HG03439 (cell line): ENCODE results near the gene SH3TC1.

Experiments
- ATAC-seq: cut with Tn5 transposase; IDR thresholded peaks from one replicate; pipeline ENCODE4 v1.9.1; 2021; ENCODE audit warnings: mild to moderate bottlenecking, moderate library complexity; ENCODE audit not compliant: unreplicated experiment

The SH3TC1 gene

GRCh38 chr4:8213121-8213520, 14.0 kb downstream of the SH3TC1 start:
- ATAC-seq, result no peak

GRCh38 chr4:8214136-8214535, 15.0 kb downstream of the SH3TC1 start:
- ATAC-seq, result no peak

- no peak for ATAC-seq
Observed at GRCh38 chr4:8215001-8215427, 15.9 kb downstream of the SH3TC1 start.

GRCh38 chr4:8215641-8216442, 16.8 kb downstream of the SH3TC1 start:
- ATAC-seq, result no peak

GRCh38 chr4:8216443-8217245, 17.6 kb downstream of the SH3TC1 start:
- ATAC-seq, result no peak

GRCh38 chr4:8217246-8217511, 18.1 kb downstream of the SH3TC1 start:
- no peak for ATAC-seq

GRCh38 chr4:8217871-8218270, 18.8 kb downstream of the SH3TC1 start:
- ATAC-seq, result no peak

GRCh38 chr4:8218371-8219031, 19.4 kb downstream of the SH3TC1 start:
- no peak for ATAC-seq

GRCh38 chr4:8219236-8219635, 20.1 kb downstream of the SH3TC1 start:
- no peak for ATAC-seq

- ATAC-seq, result no peak
Observed at GRCh38 chr4:8220661-8221450, 21.8 kb downstream of the SH3TC1 start.

- ATAC-seq, result no peak
Observed at GRCh38 chr4:8221476-8221875, 22.4 kb downstream of the SH3TC1 start.

- no peak for ATAC-seq
Observed at GRCh38 chr4:8221985-8222384, 22.9 kb downstream of the SH3TC1 start.

GRCh38 chr4:8222609-8223388, 23.7 kb downstream of the SH3TC1 start:
- no peak for ATAC-seq

- ATAC-seq, result no peak
Observed at GRCh38 chr4:8224267-8224974, 25.3 kb downstream of the SH3TC1 start.

- no peak for ATAC-seq
Observed at GRCh38 chr4:8224975-8225625, 26.0 kb downstream of the SH3TC1 start.

- no peak for ATAC-seq
Observed at GRCh38 chr4:8225706-8226443, 26.8 kb downstream of the SH3TC1 start.

GRCh38 chr4:8227201-8227770, 28.2 kb downstream of the SH3TC1 start:
- no peak for ATAC-seq

- ATAC-seq, result no peak
Observed at GRCh38 chr4:8227771-8228318, 28.8 kb downstream of the SH3TC1 start.
